ENCODE results near the gene ZSCAN31. TPM values are rescaled to one million over a fixed set of nuclear protein-coding genes. Genes with fewer than 3 reads are reported as not detected.
"Not testable (repeated sequence)": the region's sequence is repeated elsewhere in the genome, so short reads cannot be mapped to it uniquely, and the experiment has no call there.

Gene ZSCAN31
- total RNA-seq, 1 experiment from 2014 or later, result 4.2 TPM

- H2AFZ ChIP-seq (ENCODE audit: low read length), result peak overlapping the region; percentile 2; the same call in 1 of the 2 replicates
- H3K4me3 ChIP-seq (ENCODE audit: low read length), result no peak overlapping the region
- H3K4me2 ChIP-seq (ENCODE audit: low read depth, low read length, poor library complexity, severe bottlenecking), result peak overlapping the region; percentile 13
- H4K20me1 ChIP-seq (ENCODE audit: insufficient read depth, low read depth, low read length), result no peaks in the 10 kb centered on the region
- peaks cover 19% of the 10 kb centered on the region for H3K4me1 ChIP-seq (ENCODE audit: low read length)
- H3K27me3 ChIP-seq (ENCODE audit: low read length), result no peaks in the 10 kb centered on the region
- no peaks in the 10 kb centered on the region for H3K36me3 ChIP-seq (ENCODE audit: insufficient read depth, low read length)
- H3K9me2 ChIP-seq (replicated peaks; ENCODE audit: insufficient read depth, low read length), result no peaks in the 10 kb centered on the region
- no peaks in the 10 kb centered on the region for H3K9me3 ChIP-seq (ENCODE audit: low read length)
- no peak for DNase-seq
- no peaks in the 10 kb centered on the region for H3K79me2 ChIP-seq (ENCODE audit: low read length)
- no peak overlapping the region for H3K27ac ChIP-seq (ENCODE audit: low read length)
- no peak overlapping the region for H3K9ac ChIP-seq (ENCODE audit: low read length)
Observed at GRCh38 chr6:28371706-28372451, 35.9 kb upstream of the ZSCAN31 start.

- no peaks in the 10 kb centered on the region for H3K27me3 ChIP-seq (ENCODE audit: low read length)
- DNase-seq, result no peak
- no peak overlapping the region for H3K27ac ChIP-seq (ENCODE audit: low read length)
- no peaks in the 10 kb centered on the region for H3K9me3 ChIP-seq (ENCODE audit: low read length)
- no peaks in the 10 kb centered on the region for H3K79me2 ChIP-seq (ENCODE audit: low read length)
- no peaks in the 10 kb centered on the region for H3K9me2 ChIP-seq (replicated peaks; ENCODE audit: insufficient read depth, low read length)
- H2AFZ ChIP-seq (ENCODE audit: low read length), result peak overlapping the region; percentile 2; the same call in 1 of the 2 replicates
- H3K9ac ChIP-seq (ENCODE audit: low read length), result no peak overlapping the region
- no peak overlapping the region for H3K4me2 ChIP-seq (ENCODE audit: low read depth, low read length, poor library complexity, severe bottlenecking)
- H3K36me3 ChIP-seq (ENCODE audit: insufficient read depth, low read length), result no peaks in the 10 kb centered on the region
- peaks cover 19% of the 10 kb centered on the region for H3K4me1 ChIP-seq (ENCODE audit: low read length)
- no peaks in the 10 kb centered on the region for H4K20me1 ChIP-seq (ENCODE audit: insufficient read depth, low read depth, low read length)
- H3K4me3 ChIP-seq (ENCODE audit: low read length), result no peak overlapping the region
Observed at GRCh38 chr6:28371280-28371679, 35.3 kb upstream of the ZSCAN31 start.

- Histone ChIP-seq H4K20me1 (ENCODE audit: insufficient read depth, low read depth, low read length) (no peaks in the 10 kb centered on the region), H3K27ac (ENCODE audit: low read length) (no peak overlapping the region), H2AFZ (ENCODE audit: low read length) (no peak overlapping the region), H3K4me3 (ENCODE audit: low read length) (no peak overlapping the region), H3K27me3 (ENCODE audit: low read length) (no peaks in the 10 kb centered on the region), H3K9me2 (replicated peaks; ENCODE audit: insufficient read depth, low read length) (no peaks in the 10 kb centered on the region), H3K4me1 (ENCODE audit: low read length) (peaks cover 19% of the 10 kb centered on the region), H3K79me2 (ENCODE audit: low read length) (no peaks in the 10 kb centered on the region), H3K9me3 (ENCODE audit: low read length) (no peaks in the 10 kb centered on the region), H3K9ac (ENCODE audit: low read length) (no peak overlapping the region), H3K36me3 (ENCODE audit: insufficient read depth, low read length) (no peaks in the 10 kb centered on the region), H3K4me2 (ENCODE audit: low read depth, low read length, poor library complexity, severe bottlenecking) (no peak overlapping the region)
- no peak for DNase-seq
Observed at GRCh38 chr6:28370440-28370839, 34.5 kb upstream of the ZSCAN31 start.

GRCh38 chr6:28369463-28369862 is 33.5 kb upstream of the ZSCAN31 start:
- H4K20me1 ChIP-seq (ENCODE audit: insufficient read depth, low read depth, low read length), result no peaks in the 10 kb centered on the region
- H3K4me1 ChIP-seq (ENCODE audit: low read length), result peaks cover 19% of the 10 kb centered on the region
- H3K9ac ChIP-seq (ENCODE audit: low read length), result no peak overlapping the region
- H3K9me3 ChIP-seq (ENCODE audit: low read length), result no peaks in the 10 kb centered on the region
- no peak overlapping the region for H3K27ac ChIP-seq (ENCODE audit: low read length)
- no peak overlapping the region for H2AFZ ChIP-seq (ENCODE audit: low read length)
- no peaks in the 10 kb centered on the region for H3K36me3 ChIP-seq (ENCODE audit: insufficient read depth, low read length)
- DNase-seq, result no peak
- H3K4me2 ChIP-seq (ENCODE audit: low read depth, low read length, poor library complexity, severe bottlenecking), result no peak overlapping the region
- no peaks in the 10 kb centered on the region for H3K79me2 ChIP-seq (ENCODE audit: low read length)
- H3K4me3 ChIP-seq (ENCODE audit: low read length), result no peak overlapping the region
- H3K9me2 ChIP-seq (replicated peaks; ENCODE audit: insufficient read depth, low read length), result no peaks in the 10 kb centered on the region
- H3K27me3 ChIP-seq (ENCODE audit: low read length), result no peaks in the 10 kb centered on the region

GRCh38 chr6:28368522-28368921 is 32.6 kb upstream of the ZSCAN31 start:
- Histone ChIP-seq H4K20me1 (ENCODE audit: insufficient read depth, low read depth, low read length) (no peaks in the 10 kb centered on the region), H3K4me2 (ENCODE audit: low read depth, low read length, poor library complexity, severe bottlenecking) (peak overlapping the region; percentile 47), H3K27me3 (ENCODE audit: low read length) (no peaks in the 10 kb centered on the region), H3K36me3 (ENCODE audit: insufficient read depth, low read length) (no peaks in the 10 kb centered on the region), H2AFZ (ENCODE audit: low read length) (0 out of 2 replicates have a peak overlapping the region, but pooled peaks have one; percentile 2), H3K9me3 (ENCODE audit: low read length) (no peaks in the 10 kb centered on the region), H3K4me3 (ENCODE audit: low read length) (0 out of 2 replicates have a peak overlapping the region, but pooled peaks have one; percentile 31), H3K9me2 (replicated peaks; ENCODE audit: insufficient read depth, low read length) (no peaks in the 10 kb centered on the region), H3K9ac (ENCODE audit: low read length) (0 out of 2 replicates have a peak overlapping the region, but pooled peaks have one; percentile 21), H3K4me1 (ENCODE audit: low read length) (peaks cover 19% of the 10 kb centered on the region), H3K27ac (ENCODE audit: low read length) (peak overlapping the region; percentile 72), H3K79me2 (ENCODE audit: low read length) (no peaks in the 10 kb centered on the region)
- peak; percentile 80 for DNase-seq

GRCh38 chr6:28365590-28365989 is 29.6 kb upstream of the ZSCAN31 start:
- H3K79me2 ChIP-seq (ENCODE audit: low read length); H3K4me3 ChIP-seq (ENCODE audit: low read length); H2AFZ ChIP-seq (ENCODE audit: low read length); H3K9me2 ChIP-seq (replicated peaks; ENCODE audit: insufficient read depth, low read length); H3K4me2 ChIP-seq (ENCODE audit: low read depth, low read length, poor library complexity, severe bottlenecking); DNase-seq; H4K20me1 ChIP-seq (ENCODE audit: insufficient read depth, low read depth, low read length); H3K27me3 ChIP-seq (ENCODE audit: low read length); H3K9me3 ChIP-seq (ENCODE audit: low read length); H3K9ac ChIP-seq (ENCODE audit: low read length); H3K27ac ChIP-seq (ENCODE audit: low read length); H3K36me3 ChIP-seq (ENCODE audit: insufficient read depth, low read length): not testable (repeated sequence)
- H3K4me1 ChIP-seq (ENCODE audit: low read length), result peaks cover 12% of the 10 kb centered on the region

GRCh38 chr6:28360961-28361360 is 25.0 kb upstream of the ZSCAN31 start:
- H3K4me3 ChIP-seq (ENCODE audit: low read length), result no peak overlapping the region
- no peaks in the 10 kb centered on the region for H3K9me2 ChIP-seq (replicated peaks; ENCODE audit: insufficient read depth, low read length)
- no peak overlapping the region for H2AFZ ChIP-seq (ENCODE audit: low read length)
- peaks cover 3% of the 10 kb centered on the region for H3K4me1 ChIP-seq (ENCODE audit: low read length)
- H3K9me3 ChIP-seq (ENCODE audit: low read length), result no peaks in the 10 kb centered on the region
- H4K20me1 ChIP-seq (ENCODE audit: insufficient read depth, low read depth, low read length), result no peaks in the 10 kb centered on the region
- H3K27ac ChIP-seq (ENCODE audit: low read length), result no peak overlapping the region
- no peaks in the 10 kb centered on the region for H3K27me3 ChIP-seq (ENCODE audit: low read length)
- DNase-seq, result no peak
- H3K9ac ChIP-seq (ENCODE audit: low read length), result no peak overlapping the region
- 0 out of 2 replicates have a peak, but pooled peaks cover 3% of the 10 kb centered on the region for H3K36me3 ChIP-seq (ENCODE audit: insufficient read depth, low read length)
- no peak overlapping the region for H3K4me2 ChIP-seq (ENCODE audit: low read depth, low read length, poor library complexity, severe bottlenecking)
- no peaks in the 10 kb centered on the region; the same call in 1 of the 2 replicates for H3K79me2 ChIP-seq (ENCODE audit: low read length)

- not testable (repeated sequence) for H3K36me3 ChIP-seq (ENCODE audit: insufficient read depth, low read length); H3K4me3 ChIP-seq (ENCODE audit: low read length); H3K9me3 ChIP-seq (ENCODE audit: low read length); H3K4me2 ChIP-seq (ENCODE audit: low read depth, low read length, poor library complexity, severe bottlenecking); H3K27ac ChIP-seq (ENCODE audit: low read length); H3K9ac ChIP-seq (ENCODE audit: low read length); H3K9me2 ChIP-seq (replicated peaks; ENCODE audit: insufficient read depth, low read length); H3K79me2 ChIP-seq (ENCODE audit: low read length); H3K27me3 ChIP-seq (ENCODE audit: low read length); H4K20me1 ChIP-seq (ENCODE audit: insufficient read depth, low read depth, low read length); H2AFZ ChIP-seq (ENCODE audit: low read length)
- H3K4me1 ChIP-seq (ENCODE audit: low read length), result peaks cover 14% of the 10 kb centered on the region
- DNase-seq, result peak; percentile 26
Observed at GRCh38 chr6:28359562-28359961, 23.6 kb upstream of the ZSCAN31 start.
